PC-9 (cell line): Measurements from ENCODE around the gene STAB2.

ENCODE experiments used
- EZH2 ChIP-seq: fragments of 200-600 bp; sonication (generic); IDR thresholded peaks from 2 replicates; pipeline ENCODE4 v1.8.0; 2017; ENCODE audit warnings: antibody characterized with exemption, low read depth
- TF ChIP-seq, protein P1 (sequence below): fragments of 200-600 bp; sonication (generic); conservative IDR thresholded peaks from 2 replicates; pipeline ENCODE4 v1.6.1; 2017; ENCODE audit warnings: mixed run types, antibody characterized with exemption, mild to moderate bottlenecking, moderate library complexity

DNA sequence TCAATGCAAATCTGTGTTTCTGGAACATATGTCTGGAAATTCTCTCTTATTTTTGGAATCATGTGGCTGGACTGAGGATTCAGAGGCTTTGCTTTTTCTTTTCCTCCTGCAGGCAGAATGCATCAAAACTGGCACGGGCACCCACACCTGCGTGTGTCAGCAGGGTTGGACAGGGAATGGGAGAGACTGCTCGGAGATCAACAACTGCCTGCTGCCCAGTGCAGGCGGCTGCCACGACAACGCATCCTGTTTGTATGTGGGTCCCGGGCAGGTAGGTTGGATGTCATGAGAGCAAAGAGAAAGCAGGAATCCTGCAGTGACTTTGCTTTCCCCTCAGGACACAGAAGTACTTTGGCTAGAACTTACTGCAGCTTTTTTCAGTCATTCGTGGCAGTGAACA, 90.3 kb downstream of the STAB2 start:
- TF ChIP-seq, protein P1, sequence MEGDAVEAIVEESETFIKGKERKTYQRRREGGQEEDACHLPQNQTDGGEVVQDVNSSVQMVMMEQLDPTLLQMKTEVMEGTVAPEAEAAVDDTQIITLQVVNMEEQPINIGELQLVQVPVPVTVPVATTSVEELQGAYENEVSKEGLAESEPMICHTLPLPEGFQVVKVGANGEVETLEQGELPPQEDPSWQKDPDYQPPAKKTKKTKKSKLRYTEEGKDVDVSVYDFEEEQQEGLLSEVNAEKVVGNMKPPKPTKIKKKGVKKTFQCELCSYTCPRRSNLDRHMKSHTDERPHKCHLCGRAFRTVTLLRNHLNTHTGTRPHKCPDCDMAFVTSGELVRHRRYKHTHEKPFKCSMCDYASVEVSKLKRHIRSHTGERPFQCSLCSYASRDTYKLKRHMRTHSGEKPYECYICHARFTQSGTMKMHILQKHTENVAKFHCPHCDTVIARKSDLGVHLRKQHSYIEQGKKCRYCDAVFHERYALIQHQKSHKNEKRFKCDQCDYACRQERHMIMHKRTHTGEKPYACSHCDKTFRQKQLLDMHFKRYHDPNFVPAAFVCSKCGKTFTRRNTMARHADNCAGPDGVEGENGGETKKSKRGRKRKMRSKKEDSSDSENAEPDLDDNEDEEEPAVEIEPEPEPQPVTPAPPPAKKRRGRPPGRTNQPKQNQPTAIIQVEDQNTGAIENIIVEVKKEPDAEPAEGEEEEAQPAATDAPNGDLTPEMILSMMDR: no peak
- no peak for TF ChIP-seq EZH2
